Measurements from ENCODE around the gene CDKAL1. TPM values are rescaled to one million over a fixed set of nuclear protein-coding genes. Genes with fewer than 3 reads are reported as not detected.
A peak's percentile ranks its signal among the peaks of the same experiment; 100 is the strongest.

The CDKAL1 gene
- total RNA-seq, 1 experiment from 2014 or later: 11.8 TPM

GRCh38 chr6:21262504-21262903 lies 728.2 kb downstream of the CDKAL1 start:
- no peak for DNase-seq (ENCODE audit: unreplicated experiment)
- no peak for TF ChIP-seq CTCF (IDR thresholded peaks at IDR 0.05; ENCODE audit: unreplicated experiment)
- no TSS peak for BruUV-seq (replicated peaks)
- intact Hi-C loops (cut with micrococcal nuclease): loop anchor here (5.0 kb wide), 1 partner anchor 230 kb away; no protein-coding TSS in a partner anchor
- Mint-ChIP-seq H3K9me3 (ENCODE audit: unreplicated experiment) (no peaks in the 10 kb centered on the region), H3K27me3 (ENCODE audit: insufficient read depth, unreplicated experiment) (no peaks in the 10 kb centered on the region), H3K4me3 (ENCODE audit: unreplicated experiment) (no peak overlapping the region), H3K4me1 (ENCODE audit: insufficient read depth, unreplicated experiment) (peaks cover 15% of the 10 kb centered on the region), H3K36me3 (ENCODE audit: insufficient read depth, unreplicated experiment) (no peaks in the 10 kb centered on the region), H3K27ac (ENCODE audit: low read depth, unreplicated experiment) (no peak overlapping the region)
- POLR2A ChIA-PET: interaction anchor here (0.8 kb wide), 1 partner anchor 622 kb away, joined by 3 read pairs; no protein-coding TSS in a partner anchor
- CTCF ChIA-PET: no interaction called here

GRCh38 chr6:21263531-21264287 lies 729.5 kb downstream of the CDKAL1 start:
- Mint-ChIP-seq H3K27me3 (ENCODE audit: insufficient read depth, unreplicated experiment) (no peaks in the 10 kb centered on the region), H3K9me3 (ENCODE audit: unreplicated experiment) (no peaks in the 10 kb centered on the region), H3K4me3 (ENCODE audit: unreplicated experiment) (no peak overlapping the region), H3K36me3 (ENCODE audit: insufficient read depth, unreplicated experiment) (no peaks in the 10 kb centered on the region), H3K27ac (ENCODE audit: low read depth, unreplicated experiment) (peak overlapping the region; percentile 79), H3K4me1 (ENCODE audit: insufficient read depth, unreplicated experiment) (peaks cover 15% of the 10 kb centered on the region)
- ChIA-PET POLR2A (interaction anchor here (0.8 to 1.0 kb wide), 2 partner anchors 75 to 215 kb away, joined by 3 to 5 read pairs; no protein-coding TSS in a partner anchor), CTCF (interaction anchor here (0.6 to 0.7 kb wide), 3 partner anchors 177 to 830 kb away, joined by 3 to 4 read pairs (median 3); no protein-coding TSS in a partner anchor)
- DNase-seq (ENCODE audit: unreplicated experiment): peak; percentile 89
- no peak for TF ChIP-seq CTCF (IDR thresholded peaks at IDR 0.05; ENCODE audit: unreplicated experiment)
- intact Hi-C loops (cut with micrococcal nuclease): loop anchor here (5.0 kb wide), 1 partner anchor 231 kb away; no protein-coding TSS in a partner anchor
- no TSS peak for BruUV-seq (replicated peaks)

GRCh38 chr6:21264288-21265033 lies 730.2 kb downstream of the CDKAL1 start:
- POLR2A ChIA-PET: interaction anchor here (0.8 to 1.0 kb wide), 2 partner anchors 76 to 216 kb away, joined by 3 to 5 read pairs; no protein-coding TSS in a partner anchor
- H3K9me3 Mint-ChIP-seq (ENCODE audit: unreplicated experiment): no peaks in the 10 kb centered on the region
- intact Hi-C loops (cut with micrococcal nuclease): loop anchor here (5.0 kb wide), 1 partner anchor 232 kb away; no protein-coding TSS in a partner anchor
- DNase-seq (ENCODE audit: unreplicated experiment): no peak
- H3K27ac Mint-ChIP-seq (ENCODE audit: low read depth, unreplicated experiment): peak overlapping the region; percentile 79
- CTCF ChIA-PET: interaction anchor here (0.6 kb wide), 1 partner anchor 177 kb away, joined by 3 read pairs; no protein-coding TSS in a partner anchor
- no peaks in the 10 kb centered on the region for H3K27me3 Mint-ChIP-seq (ENCODE audit: insufficient read depth, unreplicated experiment)
- TSS peak; percentile 85 for BruUV-seq (replicated peaks)
- TF ChIP-seq CTCF (IDR thresholded peaks at IDR 0.05; ENCODE audit: unreplicated experiment): no peak
- H3K36me3 Mint-ChIP-seq (ENCODE audit: insufficient read depth, unreplicated experiment): no peaks in the 10 kb centered on the region
- peaks cover 15% of the 10 kb centered on the region for H3K4me1 Mint-ChIP-seq (ENCODE audit: insufficient read depth, unreplicated experiment)
- no peak overlapping the region for H3K4me3 Mint-ChIP-seq (ENCODE audit: unreplicated experiment)
